Measurements from ENCODE around the gene ZNF382.

- TF ChIP-seq TCF12 (IDR thresholded peaks at IDR 0.05; ENCODE audit: low read depth) (no peak), YY1 (IDR thresholded peaks at IDR 0.05; ENCODE audit: low read depth) (no peak), EP300 (IDR thresholded peaks at IDR 0.05; ENCODE audit: borderline replicate concordance) (no peak), CEBPB (IDR thresholded peaks at IDR 0.05) (no peak), TAF1 (IDR thresholded peaks at IDR 0.05; ENCODE audit: low read depth) (no peak), EGR1 (IDR thresholded peaks at IDR 0.05) (no peak), FOXM1 (IDR thresholded peaks at IDR 0.05; ENCODE audit: borderline replicate concordance, low read depth) (no peak), RAD21 (IDR thresholded peaks at IDR 0.05; ENCODE audit: low read depth) (no peak), MAX (IDR thresholded peaks at IDR 0.05) (no peak), TEAD4 (IDR thresholded peaks at IDR 0.05) (no peak), USF1 (IDR thresholded peaks at IDR 0.05) (no peak), NFIC (IDR thresholded peaks at IDR 0.05) (no peak)
Measured at GRCh38 chr19:36679455-36679854, 74.3 kb downstream of the ZNF382 start.
